ENCODE results near the gene GOLGA7B.

Gene GOLGA7B

GRCh38 chr10:97895915-97896314, 46.3 kb downstream of the GOLGA7B start:
- DNase-seq (ENCODE audit: low spot score), result no peak
- in situ Hi-C loops (cut with MboI; ENCODE audit: low pct_unique_long_range_greater_than_20kb, low sequenced_read_pairs, unreplicated experiment), result no loop called here
- TF ChIP-seq CTCF (IDR thresholded peaks at IDR 0.05; ENCODE audit: extremely low read depth, insufficient read depth, missing control alignments), result no peak

- in situ Hi-C loops (cut with MboI; ENCODE audit: low pct_unique_long_range_greater_than_20kb, low sequenced_read_pairs, unreplicated experiment), result no loop called here
- TF ChIP-seq CTCF (IDR thresholded peaks at IDR 0.05; ENCODE audit: extremely low read depth, insufficient read depth, missing control alignments), result no peak
- DNase-seq (ENCODE audit: low spot score), result no peak
Measured at GRCh38 chr10:97896756-97897358, 47.2 kb downstream of the GOLGA7B start.

GRCh38 chr10:97898429-97898828, 48.8 kb downstream of the GOLGA7B start:
- in situ Hi-C loops (cut with MboI; ENCODE audit: low pct_unique_long_range_greater_than_20kb, low sequenced_read_pairs, unreplicated experiment), result no loop called here

GRCh38 chr10:97901381-97901780, 51.7 kb downstream of the GOLGA7B start:
- no peak for TF ChIP-seq CTCF (IDR thresholded peaks at IDR 0.05; ENCODE audit: extremely low read depth, insufficient read depth, missing control alignments)
- DNase-seq (ENCODE audit: low spot score), result no peak
- in situ Hi-C loops (cut with MboI; ENCODE audit: low pct_unique_long_range_greater_than_20kb, low sequenced_read_pairs, unreplicated experiment), result loop anchor here (25.0 kb wide), 1 partner anchor 411 kb away; no protein-coding TSS in a partner anchor

More at GRCh38 chr10:97898429-97898828, 48.8 kb downstream of the GOLGA7B start:
- TF ChIP-seq CTCF (IDR thresholded peaks at IDR 0.05; ENCODE audit: extremely low read depth, insufficient read depth, missing control alignments), result no peak
- DNase-seq (ENCODE audit: low spot score), result no peak

GRCh38 chr10:97903128-97904017, 53.7 kb downstream of the GOLGA7B start:
- in situ Hi-C loops (cut with MboI; ENCODE audit: low pct_unique_long_range_greater_than_20kb, low sequenced_read_pairs, unreplicated experiment), result loop anchor here (25.0 kb wide), 1 partner anchor 409 kb away; no protein-coding TSS in a partner anchor
- no peak for DNase-seq (ENCODE audit: low spot score)
- no peak for TF ChIP-seq CTCF (IDR thresholded peaks at IDR 0.05; ENCODE audit: extremely low read depth, insufficient read depth, missing control alignments)

GRCh38 chr10:97904018-97904381, 54.4 kb downstream of the GOLGA7B start:
- TF ChIP-seq CTCF (IDR thresholded peaks at IDR 0.05; ENCODE audit: extremely low read depth, insufficient read depth, missing control alignments), result no peak
- DNase-seq (ENCODE audit: low spot score), result no peak
- in situ Hi-C loops (cut with MboI; ENCODE audit: low pct_unique_long_range_greater_than_20kb, low sequenced_read_pairs, unreplicated experiment), result loop anchor here (25.0 kb wide), 1 partner anchor 408 kb away; no protein-coding TSS in a partner anchor
